ENCODE measurements around the gene KCNJ15.

DNA sequence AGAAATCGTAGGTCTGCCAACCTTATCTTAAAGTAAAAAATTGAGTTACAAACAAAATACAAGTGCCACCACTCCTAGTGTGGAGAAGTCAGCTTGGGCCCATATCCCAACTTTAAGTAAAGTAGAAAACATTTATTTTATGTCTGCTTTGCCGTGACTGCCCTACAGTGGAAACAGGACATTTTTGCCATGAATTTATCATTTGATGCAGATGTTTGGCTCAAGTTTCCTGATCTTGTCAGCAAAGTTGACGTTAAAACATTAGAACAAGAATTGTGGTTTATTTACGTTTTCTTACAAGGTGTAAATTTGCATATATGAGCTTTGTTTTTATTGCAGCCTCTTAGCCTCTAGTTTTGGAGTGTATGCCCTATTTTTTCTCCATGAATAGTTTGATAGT lies 17.1 kb upstream of the KCNJ15 start:
- TF ChIP-seq, protein P1, sequence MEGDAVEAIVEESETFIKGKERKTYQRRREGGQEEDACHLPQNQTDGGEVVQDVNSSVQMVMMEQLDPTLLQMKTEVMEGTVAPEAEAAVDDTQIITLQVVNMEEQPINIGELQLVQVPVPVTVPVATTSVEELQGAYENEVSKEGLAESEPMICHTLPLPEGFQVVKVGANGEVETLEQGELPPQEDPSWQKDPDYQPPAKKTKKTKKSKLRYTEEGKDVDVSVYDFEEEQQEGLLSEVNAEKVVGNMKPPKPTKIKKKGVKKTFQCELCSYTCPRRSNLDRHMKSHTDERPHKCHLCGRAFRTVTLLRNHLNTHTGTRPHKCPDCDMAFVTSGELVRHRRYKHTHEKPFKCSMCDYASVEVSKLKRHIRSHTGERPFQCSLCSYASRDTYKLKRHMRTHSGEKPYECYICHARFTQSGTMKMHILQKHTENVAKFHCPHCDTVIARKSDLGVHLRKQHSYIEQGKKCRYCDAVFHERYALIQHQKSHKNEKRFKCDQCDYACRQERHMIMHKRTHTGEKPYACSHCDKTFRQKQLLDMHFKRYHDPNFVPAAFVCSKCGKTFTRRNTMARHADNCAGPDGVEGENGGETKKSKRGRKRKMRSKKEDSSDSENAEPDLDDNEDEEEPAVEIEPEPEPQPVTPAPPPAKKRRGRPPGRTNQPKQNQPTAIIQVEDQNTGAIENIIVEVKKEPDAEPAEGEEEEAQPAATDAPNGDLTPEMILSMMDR (IDR thresholded peaks at IDR 0.05; ENCODE audit: low read depth, low read length) = no peak
- no peak for TF ChIP-seq EZH2phosphoT487 (IDR thresholded peaks at IDR 0.05; ENCODE audit: low read depth)

Data from OCI-LY3 (cell line).